Common myeloid progenitor, CD34-positive (primary cell): ENCODE measurements around the gene NFXL1.

Experiments used
- CTCF ChIA-PET: fragments of 350-600 bp; sonication (Branson Sonifier 250); formaldehyde crosslinking; loops from one replicate; lab custom pipeline; 2021; ENCODE audit warnings: antibody characterized with exemption; lab: Charles Lee
- POLR2A ChIA-PET: fragments of 350-600 bp; sonication (Branson Sonifier 250); formaldehyde crosslinking; loops from one replicate; lab custom pipeline; 2021; ENCODE audit warnings: antibody characterized with exemption; lab: Charles Lee
- DNase-seq, 3 donors: peaks; one replicate each; pipeline versions ENCODE4 v3.0.0 to v3.0.0-alpha.2; 2013
- H3K27ac ChIP-seq, 2 experiments: 1 replicate in 1 of 2; 2 replicates in 1 of 2; pipeline ENCODE4 v1.7.0; 2013; ENCODE audit warnings: inconsistent platforms in 2 of 2, low read length in 2 of 2, mild to moderate bottlenecking in 2 of 2, low read depth in 1 of 2, moderate library complexity in 1 of 2; ENCODE audit not compliant: severe bottlenecking in 2 of 2, insufficient read depth in 1 of 2, poor library complexity in 1 of 2
- H3K27me3 ChIP-seq, 5 experiments: replicated peaks in 2 of 5; 1 replicate in 3 of 5; 2 replicates in 2 of 5; pipeline versions ENCODE4 v1.6.1 to v1.7.0; 2013; ENCODE audit warnings: low read length in 4 of 5, mild to moderate bottlenecking in 2 of 5, moderate library complexity in 2 of 5, inconsistent platforms in 1 of 5; ENCODE audit not compliant: insufficient read depth in 5 of 5, control insufficient read depth in 4 of 5
- H3K36me3 ChIP-seq, 4 experiments: 1 replicate in 2 of 4; 2 replicates in 2 of 4; pipeline versions ENCODE4 v1.6.1 to v1.7.0; 2013; ENCODE audit warnings: low read length in 3 of 4, control low read depth in 1 of 4, mild to moderate bottlenecking in 1 of 4; ENCODE audit not compliant: control insufficient read depth in 4 of 4, insufficient read depth in 4 of 4
- H3K4me1 ChIP-seq, 4 experiments: 1 replicate in 3 of 4; 2 replicates in 1 of 4; pipeline versions ENCODE4 v1.6.1 to v1.7.1; 2013; ENCODE audit warnings: low read length in 3 of 4, mild to moderate bottlenecking in 3 of 4, control low read depth in 1 of 4, inconsistent platforms in 1 of 4, moderate library complexity in 1 of 4; ENCODE audit not compliant: control insufficient read depth in 4 of 4, insufficient read depth in 4 of 4; ENCODE audit errors: control extremely low read depth in 1 of 4
- H3K4me3 ChIP-seq, 7 experiments: 1 replicate in 4 of 7; 2 replicates in 3 of 7; pipeline versions ENCODE4 v1.5.1 to v1.7.0; 2013; ENCODE audit warnings: mild to moderate bottlenecking in 7 of 7, low read length in 6 of 7, moderate library complexity in 6 of 7, inconsistent platforms in 2 of 7, low read depth in 2 of 7, control low read depth in 1 of 7; ENCODE audit not compliant: insufficient read depth in 4 of 7, control insufficient read depth in 1 of 7; ENCODE audit errors: extremely low read depth in 1 of 7
- H3K9me3 ChIP-seq, 5 experiments: 1 replicate in 4 of 5; 2 replicates in 1 of 5; pipeline versions ENCODE4 v1.6.1 to v1.7.1; 2013; ENCODE audit warnings: low read length in 4 of 5, mild to moderate bottlenecking in 2 of 5, inconsistent platforms in 1 of 5, low read depth in 1 of 5, moderate library complexity in 1 of 5; ENCODE audit not compliant: control insufficient read depth in 4 of 5, insufficient read depth in 2 of 5; ENCODE audit errors: control extremely low read depth in 1 of 5
- WGBS: methylation state at CpG from one replicate; pipeline ENCODE4 v1.1.5; 2013; ENCODE audit not compliant: insufficient coverage; 5-methylcytosine and 5-hydroxymethylcytosine counted together

NFXL1 gene

GRCh38 chr4:47852136-47852535 is 62.2 kb downstream of the NFXL1 start:
- no peak for DNase-seq
- CTCF ChIA-PET: interaction anchor here (0.9 to 1.5 kb wide), 2 partner anchors 16 to 147 kb away, joined by 3 to 4 read pairs; no protein-coding TSS in a partner anchor
- no peaks in the 10 kb centered on the region for H3K4me1 ChIP-seq
- H3K27ac ChIP-seq: no peak overlapping the region
- no CpG with 5 or more reads among the region's 1 CpG for WGBS
- H3K4me3 ChIP-seq: no peak overlapping the region
- no peaks in the 10 kb centered on the region for H3K27me3 ChIP-seq
- no peaks in the 10 kb centered on the region for H3K9me3 ChIP-seq
- POLR2A ChIA-PET: no interaction called here
- H3K36me3 ChIP-seq: peaks cover 4 to 24% (median 15%) of the 10 kb centered on the region in 4 experiments

DNA sequence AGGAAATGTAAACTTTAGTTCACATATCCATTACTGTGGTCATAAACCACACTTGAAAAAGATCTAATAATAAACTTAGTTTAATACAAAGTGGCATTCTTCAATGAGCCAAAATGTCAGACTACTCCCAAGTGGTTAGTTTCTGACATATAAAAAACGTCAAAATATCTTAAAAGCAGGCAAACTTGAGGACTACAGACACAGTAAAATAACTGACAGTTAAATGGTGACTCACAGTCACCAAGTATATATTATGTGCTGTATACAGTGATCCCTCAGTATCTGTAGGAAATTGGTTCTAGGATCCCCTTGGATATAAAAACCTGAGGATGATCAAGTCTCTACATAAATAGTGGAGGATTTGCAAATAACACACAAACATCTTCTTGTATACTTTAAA is 64.9 kb downstream of the NFXL1 start:
- ChIA-PET CTCF (no interaction called here), POLR2A (no interaction called here)
- WGBS: no CpG with 5 or more reads among the region's 1 CpG
- DNase-seq: no peak
- Histone ChIP-seq H3K4me1 (no peaks in the 10 kb centered on the region), H3K27ac (no peak overlapping the region), H3K36me3 (peaks cover 4 to 24% (median 15%) of the 10 kb centered on the region in 4 experiments), H3K27me3 (no peaks in the 10 kb centered on the region), H3K9me3 (no peaks in the 10 kb centered on the region), H3K4me3 (no peak overlapping the region)

DNA sequence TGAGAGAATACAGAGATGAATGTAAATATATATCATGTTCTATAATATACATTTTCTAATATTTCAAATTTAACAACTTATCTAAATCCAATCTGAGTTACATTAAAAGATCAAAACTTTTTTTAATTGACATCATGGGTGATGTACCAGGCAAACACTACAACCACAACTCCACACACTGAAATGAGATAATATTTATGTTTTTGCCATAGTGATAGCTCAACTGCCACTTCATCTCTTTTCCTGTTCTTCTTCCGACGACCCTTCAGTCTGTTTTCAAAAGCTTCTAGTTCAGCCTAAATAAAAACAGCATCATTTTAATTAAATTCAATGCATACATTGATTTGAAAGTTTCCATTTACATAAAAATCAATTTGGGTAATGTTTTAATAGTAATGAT is 66.3 kb downstream of the NFXL1 start:
- DNase-seq: peak in 2 of 3 donors; percentile 53 to 65
- H3K4me3 ChIP-seq: no peak overlapping the region
- WGBS: no CpG with 5 or more reads among the region's 2 CpGs
- H3K4me1 ChIP-seq: no peaks in the 10 kb centered on the region
- H3K27me3 ChIP-seq: no peaks in the 10 kb centered on the region
- peaks cover 3 to 17% (median 11%) of the 10 kb centered on the region in 4 experiments for H3K36me3 ChIP-seq
- ChIA-PET CTCF (interaction anchor here (0.9 to 1.2 kb wide), 2 partner anchors 8 to 11 kb away, joined by 3 to 4 read pairs; no protein-coding TSS in a partner anchor), POLR2A (no interaction called here)
- no peaks in the 10 kb centered on the region for H3K9me3 ChIP-seq
- H3K27ac ChIP-seq: no peak overlapping the region

GRCh38 chr4:47842985-47843384 is 71.4 kb downstream of the NFXL1 start:
- peaks cover 6 to 10% (median 7%) of the 10 kb centered on the region in 4 experiments for H3K36me3 ChIP-seq
- DNase-seq: no peak
- H3K27me3 ChIP-seq: peaks cover 0 to 4% (median 0%) of the 10 kb centered on the region in 5 experiments
- no peaks in the 10 kb centered on the region for H3K9me3 ChIP-seq
- POLR2A ChIA-PET: no interaction called here
- H3K27ac ChIP-seq: no peak overlapping the region
- no peak overlapping the region for H3K4me3 ChIP-seq
- H3K4me1 ChIP-seq: peaks cover 0 to 1% (median under 1%) of the 10 kb centered on the region in 4 experiments
- CTCF ChIA-PET: interaction anchor here (1.3 to 9.5 kb wide), 2 partner anchors 10 to 136 kb away, joined by 3 to 109 read pairs; no protein-coding TSS in a partner anchor

GRCh38 chr4:47840291-47840690 is 74.1 kb downstream of the NFXL1 start:
- Histone ChIP-seq H3K9me3 (no peaks in the 10 kb centered on the region), H3K27me3 (peaks cover 0 to 28% (median 6%) of the 10 kb centered on the region in 5 experiments), H3K4me1 (peaks cover 10 to 28% (median 26%) of the 10 kb centered on the region in 4 experiments), H3K27ac (no peak overlapping the region), H3K4me3 (no peak overlapping the region), H3K36me3 (peaks cover 3 to 10% (median 4%) of the 10 kb centered on the region in 4 experiments)
- DNase-seq: no peak
- ChIA-PET CTCF (interaction anchor here (0.7 to 9.5 kb wide), 5 partner anchors 10 to 133 kb away, joined by 3 to 109 read pairs (median 4); no protein-coding TSS in a partner anchor), POLR2A (no interaction called here)
- 88% methylated on average over 1 of the region's 1 CpG for WGBS

GRCh38 chr4:47839259-47839658 is 75.1 kb downstream of the NFXL1 start:
- H3K4me1 ChIP-seq: peaks cover 12 to 32% (median 30%) of the 10 kb centered on the region in 4 experiments
- H3K36me3 ChIP-seq: peaks cover 3 to 8% (median 4%) of the 10 kb centered on the region in 4 experiments
- WGBS: 100% methylated on average over 1 of the region's 5 CpGs
- no peak overlapping the region for H3K4me3 ChIP-seq
- no peak overlapping the region for H3K27ac ChIP-seq
- no peaks in the 10 kb centered on the region for H3K9me3 ChIP-seq
- CTCF ChIA-PET: interaction anchor here (0.7 to 9.5 kb wide), 10 partner anchors 9 to 152 kb away, joined by 3 to 109 read pairs (median 4); no protein-coding TSS in a partner anchor
- peaks cover 0 to 28% (median 6%) of the 10 kb centered on the region in 5 experiments for H3K27me3 ChIP-seq
- peak; percentile 38 to 65 (median 61) for DNase-seq
- POLR2A ChIA-PET: no interaction called here

- no peaks in the 10 kb centered on the region for H3K9me3 ChIP-seq
- H3K27me3 ChIP-seq: peaks cover 0 to 28% (median 6%) of the 10 kb centered on the region in 5 experiments
- peaks cover 0 to 4% (median 1%) of the 10 kb centered on the region in 4 experiments for H3K36me3 ChIP-seq
- CTCF ChIA-PET: interaction anchor here (1.4 to 9.5 kb wide), 3 partner anchors 8 to 145 kb away, joined by 4 to 109 read pairs (median 26); no protein-coding TSS in a partner anchor
- POLR2A ChIA-PET: no interaction called here
- peak overlapping the region in 1 of 7 experiments; percentile 82 for H3K4me3 ChIP-seq
- peaks cover 12 to 32% (median 30%) of the 10 kb centered on the region in 4 experiments for H3K4me1 ChIP-seq
- peak in 1 of 3 donors; percentile 8 for DNase-seq
- no peak overlapping the region for H3K27ac ChIP-seq
- WGBS: 93% methylated on average over 4 of the region's 4 CpGs
Observed at GRCh38 chr4:47838445-47838844, 75.9 kb downstream of the NFXL1 start.
